HepG2 (cell line): ENCODE measurements around the gene TMEM9. TPM values are rescaled to one million over a fixed set of nuclear protein-coding genes. Genes with fewer than 3 reads are reported as not detected.

Source experiments
- AGO2 ChIP-seq: fragments of 200-400 bp; formaldehyde crosslinking; optimal IDR thresholded peaks from 2 replicates; pipeline ENCODE3; 2017; ENCODE audit warnings: mild to moderate bottlenecking, low read depth, low read length, moderate library complexity
- ARID5B ChIP-seq: IDR thresholded peaks from 2 replicates; pipeline ENCODE4 v1.4.0; 2020; ENCODE audit warnings: mild to moderate bottlenecking, missing genetic modification reagents
- FOXJ3 ChIP-seq: sonication (generic); formaldehyde crosslinking; IDR thresholded peaks from 2 replicates; pipeline ENCODE4 v1.4.0; 2020; ENCODE audit warnings: missing genetic modification reagents, mild to moderate bottlenecking, borderline replicate concordance
- FOXK1 ChIP-seq: sonication (generic); formaldehyde crosslinking; IDR thresholded peaks from 2 replicates; pipeline ENCODE4 v1.4.0; 2020; ENCODE audit warnings: low read depth, missing genetic modification reagents, borderline replicate concordance
- IRF2 ChIP-seq: IDR thresholded peaks from 2 replicates; pipeline ENCODE4 v1.6.1; 2018; ENCODE audit warnings: missing genetic modification reagents, missing compliant biosample characterization
- JARID2 ChIP-seq: sonication (generic); formaldehyde crosslinking; IDR thresholded peaks from 2 replicates; pipeline ENCODE4 v1.8.1; 2023; ENCODE audit warnings: missing genetic modification reagents, inconsistent platforms; ENCODE audit not compliant: insufficient replicate concordance
- LRRFIP1 ChIP-seq: sonication (generic); formaldehyde crosslinking; conservative IDR thresholded peaks from 2 replicates; pipeline ENCODE4 v1.4.0; 2020; ENCODE audit warnings: missing genetic modification reagents
- MXD3 ChIP-seq: IDR thresholded peaks from 2 replicates; pipeline ENCODE4 v1.6.1; 2016; ENCODE audit warnings: mild to moderate bottlenecking, missing biosample characterization, missing genetic modification reagents
- SMARCE1 ChIP-seq: fragments of 450-650 bp; IDR thresholded peaks from 2 replicates; pipeline ENCODE4 v1.6.1; 2017; ENCODE audit warnings: borderline replicate concordance
- TARDBP ChIP-seq: sonication (generic); formaldehyde crosslinking; IDR thresholded peaks from 2 replicates; pipeline ENCODE4 v1.8.0; 2022; ENCODE audit warnings: mild to moderate bottlenecking, missing genetic modification reagents
- ZNF143 ChIP-seq: sonication (generic); formaldehyde crosslinking; IDR thresholded peaks from 2 replicates; pipeline ENCODE4 v1.4.0; 2020; ENCODE audit warnings: missing genetic modification reagents
- ZNF160 ChIP-seq: sonication (generic); formaldehyde crosslinking; IDR thresholded peaks from 2 replicates; pipeline ENCODE4 v1.8.0; 2022; ENCODE audit warnings: mild to moderate bottlenecking, inconsistent platforms, missing genetic modification reagents
- ZNF234 ChIP-seq: sonication (generic); formaldehyde crosslinking; conservative IDR thresholded peaks from 2 replicates; pipeline ENCODE4 v1.5.1; 2020; ENCODE audit warnings: mild to moderate bottlenecking, missing genetic modification reagents
- ZNF281 ChIP-seq: sonication (generic); formaldehyde crosslinking; IDR thresholded peaks from 2 replicates; pipeline ENCODE4 v1.4.0; 2020; ENCODE audit warnings: missing genetic modification reagents, borderline replicate concordance
- ZNF7 ChIP-seq: IDR thresholded peaks from 2 replicates; pipeline ENCODE4 v1.6.1; 2016; ENCODE audit warnings: missing biosample characterization, missing genetic modification reagents
- ZNF704 ChIP-seq: sonication (generic); formaldehyde crosslinking; IDR thresholded peaks from 2 replicates; pipeline ENCODE4 v1.8.1; 2023; ENCODE audit warnings: mild to moderate bottlenecking, inconsistent platforms, moderate library complexity, missing genetic modification reagents, borderline replicate concordance
- polyA plus RNA-seq, 8 experiments: library from polyadenylated mRNA; depleted of rRNA in 3 of 8; stranded (reverse) in 7 of 8; unstranded in 1 of 8; fragments of >200 nt; fragmentation: Illumina TruSeq in 4 of 8; extraction: Trizol in 4 of 8; gene quantifications; 2 replicates each; pipeline versions ENCODE4 v1.2.1 to v1.2.3, GENCODE V29; 2011 to 2016; ENCODE audit warnings: low read depth in 4 of 8, missing spikeins in 1 of 8, mixed read lengths in 1 of 8; ENCODE audit not compliant: insufficient read depth in 1 of 8
- total RNA-seq, 5 experiments: library from RNA; depleted of rRNA; stranded (reverse); fragments of >200 nt; fragmentation: Illumina TruSeq; extraction: Trizol; gene quantifications; 2 replicates each; pipeline ENCODE4 v1.2.3, GENCODE V29; 2016; ENCODE audit warnings: low read depth in 1 of 5

Gene TMEM9
- total and polyA plus RNA-seq, 2 of the 13 experiments (the other 11 are each of a cell fraction or from before 2014, with no cell fraction given) = 60.9 to 102 TPM

GRCh38 chr1:201171063-201172036 is 17.1 kb upstream of the TMEM9 start (continued):
- no peak for TF ChIP-seq ZNF281 (CRISPR knock-in tag)
- no peak for TF ChIP-seq SMARCE1
- TF ChIP-seq ZNF704 (CRISPR knock-in tag) = peak; percentile 22; the same call in 1 of the 2 replicates
- TF ChIP-seq ZNF160 (CRISPR knock-in tag) = 0 out of 2 replicates have a peak, but pooled peaks have one; percentile 12
- TF ChIP-seq MXD3 (CRISPR knock-in tag) = peak; percentile 46; the same call in 1 of the 2 replicates
- TF ChIP-seq JARID2 (CRISPR knock-in tag) = no peak
- no peak for TF ChIP-seq LRRFIP1 (CRISPR knock-in tag)
- peak; percentile 56 for TF ChIP-seq AGO2
- 0 out of 2 replicates have a peak, but pooled peaks have one; percentile 18 for TF ChIP-seq ZNF143 (CRISPR knock-in tag)
- no peak for TF ChIP-seq FOXK1 (CRISPR knock-in tag)
- TF ChIP-seq FOXJ3 = no peak
- no peak for TF ChIP-seq ARID5B (CRISPR knock-in tag)
- TF ChIP-seq ZNF7 (CRISPR knock-in tag) = no peak
- no peak for TF ChIP-seq IRF2 (CRISPR knock-in tag)
- TF ChIP-seq ZNF234 (CRISPR knock-in tag) = no peak
- TF ChIP-seq TARDBP = no peak
